CD14-positive monocyte (primary cell): ENCODE data around the gene WDR18. TPM values are rescaled to one million over a fixed set of nuclear protein-coding genes. Genes with fewer than 3 reads are reported as not detected.

Experiments used
- DNase-seq, 3 donors: peaks; one replicate each; pipeline ENCODE4 v3.0.0-alpha.2; 2011 to 2022
- H2AFZ ChIP-seq: 2 replicates; pipeline ENCODE4 v1.6.0; 2012; ENCODE audit warnings: mild to moderate bottlenecking, low read depth, low read length, inconsistent platforms; ENCODE audit not compliant: insufficient read depth, poor library complexity, severe bottlenecking
- H3K27ac ChIP-seq, 2 donors: 1 replicate in 1 of 2; 2 replicates in 1 of 2; pipeline ENCODE4 v1.5.1; 2012 to 2013; ENCODE audit warnings: low read length in 2 of 2, control low read depth in 1 of 2, inconsistent platforms in 1 of 2, low read depth in 1 of 2, mild to moderate bottlenecking in 1 of 2
- H3K27me3 ChIP-seq, 2 donors: one replicate each; pipeline versions ENCODE4 v1.6.0 to v1.6.1; 2011 to 2013; ENCODE audit warnings: low read length in 2 of 2; ENCODE audit not compliant: control insufficient read depth in 2 of 2, insufficient read depth in 2 of 2
- H3K36me3 ChIP-seq, 2 donors: replicated peaks in 1 of 2; 1 replicate in 1 of 2; 2 replicates in 1 of 2; pipeline versions ENCODE4 v1.5.1 to v1.6.1; 2012 to 2013; ENCODE audit warnings: low read length in 2 of 2, control low read depth in 1 of 2, inconsistent platforms in 1 of 2, mild to moderate bottlenecking in 1 of 2; ENCODE audit not compliant: insufficient read depth in 2 of 2, control insufficient read depth in 1 of 2
- H3K4me1 ChIP-seq, 2 donors: 1 replicate in 1 of 2; 2 replicates in 1 of 2; pipeline versions ENCODE4 v1.5.1 to v1.6.1; 2012 to 2013; ENCODE audit warnings: low read length in 2 of 2, control low read depth in 1 of 2, inconsistent platforms in 1 of 2, mild to moderate bottlenecking in 1 of 2, moderate library complexity in 1 of 2; ENCODE audit not compliant: insufficient read depth in 2 of 2, control insufficient read depth in 1 of 2
- H3K4me2 ChIP-seq: replicated peaks from 2 replicates; pipeline ENCODE3; 2012; ENCODE audit warnings: low read length, moderate library complexity, mild to moderate bottlenecking; ENCODE audit not compliant: poor library complexity, severe bottlenecking; ENCODE audit errors: extremely low read depth
- H3K4me3 ChIP-seq, 3 experiments: fragments of 200-600 bp in 1 of 3; sonication (generic) in 1 of 3; replicated peaks in 1 of 3; 1 replicate in 2 of 3; 2 replicates in 1 of 3; pipeline ENCODE4 v1.5.1; 2011 to 2013; ENCODE audit warnings: low read length in 3 of 3, mild to moderate bottlenecking in 3 of 3, control low read depth in 2 of 3, low read depth in 2 of 3, inconsistent platforms in 1 of 3, moderate library complexity in 1 of 3
- H3K79me2 ChIP-seq: 2 replicates; pipeline ENCODE4 v1.6.0; 2012; ENCODE audit warnings: mild to moderate bottlenecking, control low read depth, inconsistent platforms, low read length, moderate library complexity; ENCODE audit not compliant: insufficient read depth
- H3K9ac ChIP-seq: 2 replicates; pipeline ENCODE4 v1.6.0; 2017; ENCODE audit warnings: low read length, mild to moderate bottlenecking; ENCODE audit not compliant: insufficient read depth, poor library complexity, severe bottlenecking
- H3K9me3 ChIP-seq, 2 donors: replicated peaks in 1 of 2; 1 replicate in 1 of 2; 2 replicates in 1 of 2; pipeline versions ENCODE4 v1.5.1 to v1.6.1; 2012 to 2013; ENCODE audit warnings: low read length in 2 of 2, control low read depth in 1 of 2; ENCODE audit not compliant: control insufficient read depth in 1 of 2, insufficient read depth in 1 of 2
- H4K20me1 ChIP-seq: 2 replicates; pipeline ENCODE4 v1.6.0; 2012; ENCODE audit warnings: mild to moderate bottlenecking, low read length, control low read depth, moderate library complexity; ENCODE audit not compliant: insufficient read depth
- H3K27ac Mint-ChIP-seq, 7 donors: one replicate each; pipeline ENCODE4 v1.8.0; 2020; ENCODE audit warnings: mild to moderate bottlenecking in 7 of 7, mixed read lengths in 7 of 7, moderate library complexity in 6 of 7, inconsistent platforms in 2 of 7
- H3K27me3 Mint-ChIP-seq, 3 donors: one replicate each; pipeline ENCODE4 v1.8.0; 2021 to 2022; ENCODE audit warnings: low read depth in 3 of 3, mild to moderate bottlenecking in 3 of 3, mixed read lengths in 3 of 3, moderate library complexity in 3 of 3, inconsistent platforms in 1 of 3
- H3K36me3 Mint-ChIP-seq, 2 donors: one replicate each; pipeline ENCODE4 v1.8.0; 2020; ENCODE audit warnings: mixed read lengths in 2 of 2, inconsistent platforms in 1 of 2, mild to moderate bottlenecking in 1 of 2
- H3K4me1 Mint-ChIP-seq: one replicate; pipeline ENCODE4 v1.8.0; 2020; ENCODE audit warnings: mild to moderate bottlenecking, mixed read lengths
- H3K4me3 Mint-ChIP-seq, 2 donors: one replicate each; pipeline ENCODE4 v1.8.0; 2020; ENCODE audit warnings: mild to moderate bottlenecking in 2 of 2, mixed read lengths in 2 of 2, moderate library complexity in 1 of 2
- H3K9me3 Mint-ChIP-seq, 7 donors: one replicate each; pipeline ENCODE4 v1.8.0; 2020 to 2022; ENCODE audit warnings: mixed read lengths in 7 of 7, mild to moderate bottlenecking in 6 of 7, moderate library complexity in 6 of 7, inconsistent platforms in 2 of 7
- CTCF ChIP-seq: fragments of 200-600 bp; IDR thresholded peaks from one replicate; pipeline ENCODE4 v1.8.0; 2022; ENCODE audit warnings: antibody characterized with exemption, mild to moderate bottlenecking
- WGBS: methylation state at CpG from one replicate; pipeline ENCODE4 v1.1.5; 2013; ENCODE audit warnings: missing lambda C conversion rate; ENCODE audit not compliant: insufficient coverage; 5-methylcytosine and 5-hydroxymethylcytosine counted together
- intact Hi-C, 2 donors: fragments of 100-400 bp; cut with micrococcal nuclease; formaldehyde crosslinking; loops; one replicate each; pipeline versions ENCODE4 v1.15.0 to v1.15.1; 2023
- polyA plus RNA-seq, 3 donors: library from polyadenylated mRNA; depleted of rRNA in 1 of 3; unstranded in 2 of 3; stranded (reverse) in 1 of 3; fragments of 300-500 nt in 2 of 3; fragments of >200 nt in 1 of 3; fragmentation: Illumina TruSeq in 2 of 3; gene quantifications; 1 replicate in 2 of 3; 2 replicates in 1 of 3; pipeline ENCODE4 v1.2.3, GENCODE V29; 2012 to 2021

Gene WDR18
- polyA plus RNA-seq, 3 donors, result 21.3 to 52.7 (median 49.9) TPM

- 93% methylated on average over 25 of the region's 25 CpGs for WGBS
- peaks cover 8% of the 10 kb centered on the region for H3K4me1 Mint-ChIP-seq
- intact Hi-C loops, result loop anchor here in 1 of 2 donors (10.0 kb wide), 1 partner anchor 215 kb away; no protein-coding TSS in a partner anchor
Measured at GRCh38 chr19:989381-990081, 5.4 kb downstream of the WDR18 start.

GRCh38 chr19:990119-990571 is 6.0 kb downstream of the WDR18 start:
- Histone ChIP-seq H3K79me2 (peaks cover 5% of the 10 kb centered on the region), H3K36me3 (peaks cover 18 to 28% of the 10 kb centered on the region in 2 donors), H3K27me3 (peaks cover 0 to 2% of the 10 kb centered on the region in 2 donors), H3K4me1 (peaks cover 0 to 2% of the 10 kb centered on the region in 2 donors), H3K27ac (no peak overlapping the region), H3K9ac (no peak overlapping the region), H4K20me1 (peaks cover 8% of the 10 kb centered on the region), H2AFZ (no peak overlapping the region), H3K4me3 (no peak overlapping the region), H3K4me2 (no peak overlapping the region), H3K9me3 (no peaks in the 10 kb centered on the region)
- DNase-seq, result no peak
- intact Hi-C loops, result no loop called here
- H3K4me3 Mint-ChIP-seq, result no peak overlapping the region
- peak overlapping the region in 1 of 7 donors; percentile 46 for H3K27ac Mint-ChIP-seq
- H3K9me3 Mint-ChIP-seq, result peaks cover 0 to 3% (median 0%) of the 10 kb centered on the region in 7 donors
- WGBS, result 97% methylated on average over 20 of the region's 27 CpGs
- H3K4me1 Mint-ChIP-seq, result peaks cover 3% of the 10 kb centered on the region
- H3K27me3 Mint-ChIP-seq, result peaks cover under 1 to 6% (median 1%) of the 10 kb centered on the region in 3 donors
- H3K36me3 Mint-ChIP-seq, result peaks cover 23 to 44% of the 10 kb centered on the region in 2 donors
- TF ChIP-seq CTCF, result no peak

More at GRCh38 chr19:989381-990081, 5.4 kb downstream of the WDR18 start:
- Histone ChIP-seq H3K4me2 (no peak overlapping the region), H3K4me1 (peaks cover 5 to 9% of the 10 kb centered on the region in 2 donors), H3K27ac (no peak overlapping the region), H3K9me3 (no peaks in the 10 kb centered on the region), H4K20me1 (peaks cover 8% of the 10 kb centered on the region), H3K36me3 (peaks cover 18 to 28% of the 10 kb centered on the region in 2 donors), H3K27me3 (no peaks in the 10 kb centered on the region), H3K4me3 (no peak overlapping the region), H3K79me2 (peaks cover 11% of the 10 kb centered on the region), H3K9ac (no peak overlapping the region), H2AFZ (no peak overlapping the region)
- Mint-ChIP-seq H3K4me3 (no peak overlapping the region), H3K36me3 (peaks cover 23 to 44% of the 10 kb centered on the region in 2 donors), H3K9me3 (peaks cover 0 to 3% (median 0%) of the 10 kb centered on the region in 7 donors), H3K27me3 (peaks cover 0 to under 1% (median 0%) of the 10 kb centered on the region in 3 donors), H3K27ac (no peak overlapping the region)
- no peak for DNase-seq
- TF ChIP-seq CTCF, result peak; percentile 15
